T-helper 2 cell treated with Interferon-gamma antibody and Interleukin-4, amounts not matched to agents 5 μg/mL and 100 μg/mL, for 36 hours (primary cell): ENCODE data around the gene CD93.

Experiments
- DNase-seq: peaks from one replicate; pipeline ENCODE4 v3.0.0; 2021; ENCODE audit warnings: low spot score
- H3K27ac Mint-ChIP-seq: one replicate; pipeline ENCODE4 v1.8.0; 2021; ENCODE audit warnings: mild to moderate bottlenecking, mixed read lengths
- H3K27me3 Mint-ChIP-seq: one replicate; pipeline ENCODE4 v1.8.0; 2021; ENCODE audit warnings: low read depth, mixed read lengths
- H3K36me3 Mint-ChIP-seq: one replicate; pipeline ENCODE4 v1.8.0; 2021; ENCODE audit warnings: low read depth, mixed read lengths
- H3K4me1 Mint-ChIP-seq: one replicate; pipeline ENCODE4 v1.8.0; 2021; ENCODE audit warnings: low read depth, mixed read lengths
- H3K4me3 Mint-ChIP-seq: one replicate; pipeline ENCODE4 v1.8.0; 2022; ENCODE audit warnings: mild to moderate bottlenecking, moderate library complexity, mixed read lengths
- H3K9me3 Mint-ChIP-seq: one replicate; pipeline ENCODE4 v1.8.0; 2021; ENCODE audit warnings: mixed read lengths

Gene CD93

GRCh38 chr20:23088866-23089265 lies 2.7 kb upstream of the CD93 start:
- Mint-ChIP-seq H3K27me3 (peaks cover 8% of the 10 kb centered on the region), H3K27ac (no peak overlapping the region), H3K4me1 (peaks cover 16% of the 10 kb centered on the region), H3K9me3 (no peaks in the 10 kb centered on the region), H3K36me3 (no peaks in the 10 kb centered on the region), H3K4me3 (no peak overlapping the region)
- DNase-seq: no peak

GRCh38 chr20:23087587-23088251 lies 1.6 kb upstream of the CD93 start:
- peaks cover 23% of the 10 kb centered on the region for H3K4me1 Mint-ChIP-seq
- H3K9me3 Mint-ChIP-seq: no peaks in the 10 kb centered on the region
- peak overlapping the region; percentile 36 for H3K27ac Mint-ChIP-seq
- no peak for DNase-seq
- no peak overlapping the region for H3K4me3 Mint-ChIP-seq
- peaks cover 8% of the 10 kb centered on the region for H3K27me3 Mint-ChIP-seq
- H3K36me3 Mint-ChIP-seq: no peaks in the 10 kb centered on the region

GRCh38 chr20:23086931-23087411 lies 847 bp upstream of the CD93 start:
- H3K27ac Mint-ChIP-seq: no peak overlapping the region
- H3K9me3 Mint-ChIP-seq: no peaks in the 10 kb centered on the region
- H3K4me3 Mint-ChIP-seq: peak overlapping the region; percentile 66
- peaks cover 24% of the 10 kb centered on the region for H3K4me1 Mint-ChIP-seq
- H3K36me3 Mint-ChIP-seq: no peaks in the 10 kb centered on the region
- no peak for DNase-seq
- H3K27me3 Mint-ChIP-seq: peaks cover 7% of the 10 kb centered on the region

GRCh38 chr20:23085436-23086055 lies 578 bp downstream of the CD93 start:
- Mint-ChIP-seq H3K36me3 (no peaks in the 10 kb centered on the region), H3K27ac (peak overlapping the region; percentile 87), H3K4me1 (peaks cover 24% of the 10 kb centered on the region), H3K4me3 (peak overlapping the region; percentile 66), H3K9me3 (no peaks in the 10 kb centered on the region), H3K27me3 (peaks cover 6% of the 10 kb centered on the region)
- no peak for DNase-seq

- Mint-ChIP-seq H3K4me3 (no peak overlapping the region), H3K27ac (no peak overlapping the region), H3K36me3 (no peaks in the 10 kb centered on the region), H3K9me3 (no peaks in the 10 kb centered on the region), H3K4me1 (peaks cover 24% of the 10 kb centered on the region), H3K27me3 (peaks cover under 1% of the 10 kb centered on the region)
- no peak for DNase-seq
These were observed 1.2 kb downstream of the CD93 start for GRCh38 chr20:23084845-23085365.

GRCh38 chr20:23084282-23084844 lies 1.8 kb downstream of the CD93 start:
- Mint-ChIP-seq H3K36me3 (no peaks in the 10 kb centered on the region), H3K27ac (no peak overlapping the region), H3K4me3 (peak overlapping the region; percentile 8), H3K27me3 (peaks cover 3% of the 10 kb centered on the region), H3K4me1 (peaks cover 24% of the 10 kb centered on the region), H3K9me3 (no peaks in the 10 kb centered on the region)
- no peak for DNase-seq

GRCh38 chr20:23083553-23084220 lies 2.4 kb downstream of the CD93 start:
- Mint-ChIP-seq H3K36me3 (no peaks in the 10 kb centered on the region), H3K4me3 (peak overlapping the region; percentile 20), H3K27me3 (peaks cover 3% of the 10 kb centered on the region), H3K4me1 (peaks cover 24% of the 10 kb centered on the region), H3K9me3 (no peaks in the 10 kb centered on the region), H3K27ac (no peak overlapping the region)
- no peak for DNase-seq

- H3K27ac Mint-ChIP-seq: no peak overlapping the region
- peaks cover 24% of the 10 kb centered on the region for H3K4me1 Mint-ChIP-seq
- peak overlapping the region; percentile 20 for H3K4me3 Mint-ChIP-seq
- H3K9me3 Mint-ChIP-seq: no peaks in the 10 kb centered on the region
- H3K27me3 Mint-ChIP-seq: peaks cover 3% of the 10 kb centered on the region
- H3K36me3 Mint-ChIP-seq: no peaks in the 10 kb centered on the region
- no peak for DNase-seq
These were observed 3.1 kb downstream of the CD93 start for GRCh38 chr20:23082846-23083552.

- Mint-ChIP-seq H3K4me1 (peaks cover 12% of the 10 kb centered on the region), H3K27me3 (peaks cover 3% of the 10 kb centered on the region), H3K4me3 (no peak overlapping the region), H3K9me3 (no peaks in the 10 kb centered on the region), H3K27ac (no peak overlapping the region), H3K36me3 (no peaks in the 10 kb centered on the region)
- no peak for DNase-seq
These were observed 4.8 kb downstream of the CD93 start for GRCh38 chr20:23081263-23081819.

GRCh38 chr20:23080521-23080920 lies 5.6 kb downstream of the CD93 start:
- Mint-ChIP-seq H3K4me3 (no peak overlapping the region), H3K4me1 (peaks cover 11% of the 10 kb centered on the region), H3K9me3 (no peaks in the 10 kb centered on the region), H3K27ac (no peak overlapping the region), H3K27me3 (peaks cover 3% of the 10 kb centered on the region), H3K36me3 (no peaks in the 10 kb centered on the region)
- no peak for DNase-seq

- H3K27ac Mint-ChIP-seq: no peak overlapping the region
- DNase-seq: no peak
- H3K27me3 Mint-ChIP-seq: peaks cover 3% of the 10 kb centered on the region
- no peaks in the 10 kb centered on the region for H3K9me3 Mint-ChIP-seq
- H3K4me1 Mint-ChIP-seq: peaks cover 11% of the 10 kb centered on the region
- H3K4me3 Mint-ChIP-seq: no peak overlapping the region
- no peaks in the 10 kb centered on the region for H3K36me3 Mint-ChIP-seq
These were observed 6.2 kb downstream of the CD93 start for GRCh38 chr20:23079926-23080325.

GRCh38 chr20:23079016-23079351 lies 7.1 kb downstream of the CD93 start:
- Mint-ChIP-seq H3K27me3 (peaks cover 3% of the 10 kb centered on the region), H3K4me1 (peaks cover 8% of the 10 kb centered on the region), H3K4me3 (no peak overlapping the region), H3K36me3 (no peaks in the 10 kb centered on the region), H3K9me3 (no peaks in the 10 kb centered on the region), H3K27ac (no peak overlapping the region)
- no peak for DNase-seq

GRCh38 chr20:23078351-23079015 lies 7.6 kb downstream of the CD93 start:
- peaks cover 7% of the 10 kb centered on the region for H3K4me1 Mint-ChIP-seq
- no peak overlapping the region for H3K4me3 Mint-ChIP-seq
- no peaks in the 10 kb centered on the region for H3K36me3 Mint-ChIP-seq
- DNase-seq: no peak
- peaks cover 3% of the 10 kb centered on the region for H3K27me3 Mint-ChIP-seq
- H3K9me3 Mint-ChIP-seq: no peaks in the 10 kb centered on the region
- no peak overlapping the region for H3K27ac Mint-ChIP-seq
